Esophagus muscularis mucosa (tissue), 4 donors: ENCODE measurements around the gene LCNL1. TPM values are rescaled to one million over a fixed set of nuclear protein-coding genes. Genes with fewer than 3 reads are reported as not detected.

Experiments
- DNase-seq: peaks from one replicate; pipeline ENCODE4 v3.0.0-alpha.2; 2017; ENCODE audit errors: extremely low spot score
- H3K27ac ChIP-seq, 4 donors: fragments of 200-600 bp; sonication (generic); replicated peaks in 1 of 4; 1 replicate in 3 of 4; 2 replicates in 1 of 4; pipeline ENCODE4 v1.5.1; 2016 to 2019; ENCODE audit warnings: mild to moderate bottlenecking in 1 of 4
- H3K27me3 ChIP-seq, 4 donors: fragments of 200-600 bp; sonication (generic); one replicate each; pipeline versions ENCODE4 v1.5.1 to v1.6.0; 2016 to 2019
- H3K36me3 ChIP-seq, 4 donors: fragments of 200-600 bp; sonication (generic); one replicate each; pipeline ENCODE4 v1.5.1; 2016 to 2019
- H3K4me1 ChIP-seq, 4 donors: fragments of 200-600 bp; sonication (generic); one replicate each; pipeline ENCODE4 v1.5.1; 2016 to 2019
- H3K4me3 ChIP-seq, 4 donors: fragments of 200-600 bp; sonication (generic); 1 replicate in 2 of 4; 2 replicates in 2 of 4; pipeline ENCODE4 v1.5.1; 2016 to 2019; ENCODE audit warnings: mild to moderate bottlenecking in 4 of 4, moderate library complexity in 1 of 4
- H3K9me3 ChIP-seq, 4 donors: fragments of 200-600 bp; sonication (generic); 1 replicate in 3 of 4; 2 replicates in 1 of 4; pipeline ENCODE4 v1.5.1; 2016 to 2019
- CTCF ChIP-seq, 3 experiments: fragments of 200-600 bp in 2 of 3; fragments of 450-650 bp in 1 of 3; sonication (generic) in 2 of 3; IDR thresholded peaks; one replicate each; pipeline ENCODE4 v1.5.1; 2017 to 2019; ENCODE audit warnings: antibody characterized with exemption in 3 of 3, mild to moderate bottlenecking in 2 of 3, moderate library complexity in 1 of 3
- EP300 ChIP-seq: sonication (generic); formaldehyde crosslinking; IDR thresholded peaks from one replicate; pipeline ENCODE4 v1.6.1; 2017; ENCODE audit warnings: antibody characterized with exemption
- POLR2A ChIP-seq: fragments of 450-650 bp; IDR thresholded peaks from one replicate; pipeline ENCODE4 v1.6.1; 2017; ENCODE audit warnings: antibody characterized with exemption, moderate library complexity, mild to moderate bottlenecking, low read depth
- POLR2AphosphoS5 ChIP-seq, 2 donors: sonication (generic); formaldehyde crosslinking; IDR thresholded peaks; one replicate each; pipeline ENCODE4 v1.6.1; 2017; ENCODE audit warnings: antibody characterized with exemption in 2 of 2
- WGBS: methylation state at CpG from one replicate; pipeline ENCODE4 v1.1.5; 2018; 5-methylcytosine and 5-hydroxymethylcytosine counted together
- intact Hi-C: fragments of 100-400 bp; cut with DNase I; formaldehyde crosslinking; loops from one replicate; pipeline ENCODE4 v1.15.1; 2023
- total RNA-seq, 4 donors: library from RNA; depleted of rRNA; stranded (reverse); fragments of >200 nt; gene quantifications; one replicate each; pipeline versions ENCODE4 v1.1.0 to v1.2.1, GENCODE V29; 2016

The LCNL1 gene
- total RNA-seq, 4 donors from 2014 or later = 0.11 to 0.42 (median 0.39) TPM; not detected in 1

GRCh38 chr9:136978865-136979544 is 3.8 kb upstream of the LCNL1 start:
- intact Hi-C loops = no loop called here
- DNase-seq = no peak
- 44% methylated on average over 21 of the region's 41 CpGs for WGBS
- TF ChIP-seq EP300 (no peak), POLR2A (no peak), POLR2AphosphoS5 (IDR thresholded peaks at IDR 0.05) (no peak), CTCF (IDR thresholded peaks at IDR 0.05) (no peak)
- no peaks in the 10 kb centered on the region for H3K36me3 ChIP-seq
- H3K9me3 ChIP-seq = no peaks in the 10 kb centered on the region
- peak overlapping the region in 1 of 4 donors; percentile 18 for H3K27ac ChIP-seq
- no peak overlapping the region for H3K4me3 ChIP-seq
- peaks cover 0 to 46% (median 0%) of the 10 kb centered on the region in 4 donors for H3K27me3 ChIP-seq
- H3K4me1 ChIP-seq = peaks cover 30 to 57% (median 51%) of the 10 kb centered on the region in 4 donors

DNA sequence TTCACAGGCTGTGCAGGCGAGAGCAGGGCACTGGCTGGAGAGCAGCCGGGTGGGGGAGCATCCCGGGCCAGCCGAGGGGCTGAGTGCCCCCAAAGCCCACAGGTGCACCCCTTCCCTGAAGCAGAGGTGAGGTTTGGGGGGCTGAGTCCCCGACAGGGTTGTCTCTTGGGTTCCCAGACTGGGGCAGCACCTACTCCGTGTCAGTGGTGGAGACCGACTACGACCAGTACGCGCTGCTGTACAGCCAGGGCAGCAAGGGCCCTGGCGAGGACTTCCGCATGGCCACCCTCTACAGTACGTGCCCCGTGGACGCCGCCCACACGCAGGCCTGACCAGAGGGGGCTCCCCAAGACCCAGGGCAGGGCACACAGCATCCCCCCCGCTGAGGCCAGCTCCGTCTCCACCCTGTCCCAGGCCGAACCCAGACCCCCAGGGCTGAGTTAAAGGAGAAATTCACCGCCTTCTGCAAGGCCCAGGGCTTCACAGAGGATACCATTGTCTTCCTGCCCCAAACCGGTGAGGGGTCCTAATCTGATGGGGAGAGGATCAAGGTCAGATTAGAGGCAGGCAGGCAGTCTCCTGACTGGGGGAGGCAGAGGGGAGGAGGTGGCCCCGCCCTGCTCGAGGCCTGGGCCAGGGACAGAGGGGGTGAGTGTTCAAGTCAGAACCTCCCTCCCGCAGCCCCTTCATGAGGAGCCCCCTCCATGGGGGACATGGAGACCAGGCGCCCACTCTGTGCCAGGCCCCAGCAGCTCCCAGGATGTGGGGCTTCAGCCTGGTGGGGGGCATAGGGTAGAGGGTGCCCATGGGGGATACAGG is 2.8 kb upstream of the LCNL1 start:
- Histone ChIP-seq H3K36me3 (no peaks in the 10 kb centered on the region), H3K4me1 (peaks cover 37 to 58% (median 52%) of the 10 kb centered on the region in 4 donors), H3K27me3 (peaks cover 0 to 56% (median 4%) of the 10 kb centered on the region in 4 donors), H3K9me3 (no peaks in the 10 kb centered on the region), H3K4me3 (no peak overlapping the region), H3K27ac (no peak overlapping the region)
- intact Hi-C loops = no loop called here
- WGBS = 87% methylated on average over 11 of the region's 26 CpGs
- no peak for DNase-seq
- no peak for TF ChIP-seq CTCF (IDR thresholded peaks at IDR 0.05)
- no peak for TF ChIP-seq POLR2AphosphoS5 (IDR thresholded peaks at IDR 0.05)
- no peak for TF ChIP-seq POLR2A
- no peak for TF ChIP-seq EP300

- 90% methylated on average over 13 of the region's 16 CpGs for WGBS
- no peak for DNase-seq
- H3K27me3 ChIP-seq = peaks cover 0 to 65% (median 13%) of the 10 kb centered on the region in 4 donors
- intact Hi-C loops = no loop called here
- H3K4me3 ChIP-seq = no peak overlapping the region
- peak overlapping the region in 2 of 4 donors; percentile 49 to 65 for H3K27ac ChIP-seq
- H3K4me1 ChIP-seq = peaks cover 40 to 57% (median 52%) of the 10 kb centered on the region in 4 donors
- H3K36me3 ChIP-seq = no peaks in the 10 kb centered on the region
- no peaks in the 10 kb centered on the region for H3K9me3 ChIP-seq
- TF ChIP-seq EP300 (no peak), POLR2AphosphoS5 (IDR thresholded peaks at IDR 0.05) (no peak), CTCF (IDR thresholded peaks at IDR 0.05) (no peak), POLR2A (no peak)
Observed at GRCh38 chr9:136980669-136981478, 1.9 kb upstream of the LCNL1 start.

DNA sequence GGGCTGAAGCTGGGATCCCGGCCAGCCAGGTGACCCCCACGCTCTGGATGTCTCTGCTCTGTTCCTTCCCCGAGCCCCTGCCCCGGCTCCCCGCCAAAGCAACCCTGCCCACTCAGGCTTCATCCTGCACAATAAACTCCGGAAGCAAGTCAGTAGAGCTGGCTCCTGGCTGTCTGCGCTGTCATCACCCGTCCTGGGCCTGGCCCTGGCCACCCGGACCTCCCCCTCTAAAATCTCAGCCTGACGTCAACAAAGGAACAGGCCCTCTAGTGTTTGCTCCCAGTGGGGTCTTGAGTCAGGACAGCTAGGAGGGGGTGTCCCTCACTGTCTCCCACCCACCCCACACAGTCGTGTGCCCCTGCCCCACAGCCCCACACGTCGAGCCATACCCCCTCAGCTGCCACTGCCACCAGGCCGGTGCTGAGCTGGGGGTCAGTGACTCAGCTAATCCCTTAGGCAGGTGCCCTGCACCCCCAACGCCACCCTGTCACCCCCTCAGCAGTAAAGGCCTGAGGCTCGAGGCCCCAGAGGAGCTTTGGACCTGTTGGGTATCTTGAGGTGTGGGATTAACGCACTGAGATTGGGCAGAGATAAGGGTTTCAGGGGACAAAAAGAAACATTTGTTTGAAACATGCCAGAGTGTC is 1.1 kb upstream of the LCNL1 start:
- Histone ChIP-seq H3K36me3 (no peaks in the 10 kb centered on the region), H3K27me3 (peaks cover 0 to 73% (median 17%) of the 10 kb centered on the region in 4 donors), H3K4me3 (no peak overlapping the region), H3K9me3 (no peaks in the 10 kb centered on the region), H3K27ac (peak overlapping the region in 2 of 4 donors; percentile 49 to 65), H3K4me1 (peaks cover 35 to 49% (median 43%) of the 10 kb centered on the region in 4 donors)
- WGBS = 61% methylated on average over 13 of the region's 17 CpGs
- TF ChIP-seq EP300 (no peak), CTCF (IDR thresholded peaks at IDR 0.05) (no peak), POLR2A (no peak), POLR2AphosphoS5 (IDR thresholded peaks at IDR 0.05) (no peak)
- no peak for DNase-seq
- intact Hi-C loops = no loop called here
